ENCODE data around the gene DHH. TPM values are rescaled to one million over a fixed set of nuclear protein-coding genes. Genes with fewer than 3 reads are reported as not detected.

Gene DHH
- total RNA-seq, 1 donor from 2014 or later: 31.5 TPM

- H3K36me3 ChIP-seq: peaks cover 99 to 100% of the 10 kb centered on the region in 2 donors
- H3K4me3 ChIP-seq: no peak overlapping the region
- no peaks in the 10 kb centered on the region for H3K4me1 ChIP-seq
- H3K27me3 ChIP-seq: no peaks in the 10 kb centered on the region
- H3K9me3 ChIP-seq: no peaks in the 10 kb centered on the region
- peak; percentile 20 to 61 (median 48) for TF ChIP-seq CTCF (IDR thresholded peaks at IDR 0.05)
- H3K27ac ChIP-seq: no peak overlapping the region
- intact Hi-C loops (cut with DNase I): no loop called here
- DNase-seq (ENCODE audit: low spot score in 2 of 2): no peak
Measured at GRCh38 chr12:49043856-49044258, 50.7 kb downstream of the DHH start.

- intact Hi-C loops (cut with DNase I): no loop called here
- H3K36me3 ChIP-seq: peaks cover 99 to 100% of the 10 kb centered on the region in 2 donors
- H3K27ac ChIP-seq: no peak overlapping the region
- no peak for TF ChIP-seq CTCF (IDR thresholded peaks at IDR 0.05)
- DNase-seq (ENCODE audit: low spot score in 2 of 2): no peak
- H3K9me3 ChIP-seq: no peaks in the 10 kb centered on the region
- H3K4me1 ChIP-seq: no peaks in the 10 kb centered on the region
- no peak overlapping the region for H3K4me3 ChIP-seq
- H3K27me3 ChIP-seq: no peaks in the 10 kb centered on the region
Measured at GRCh38 chr12:49043241-49043640, 51.4 kb downstream of the DHH start.

- TF ChIP-seq CTCF (IDR thresholded peaks at IDR 0.05): no peak
- Histone ChIP-seq H3K27ac (no peak overlapping the region), H3K36me3 (peaks cover 99 to 100% of the 10 kb centered on the region in 2 donors), H3K4me1 (no peaks in the 10 kb centered on the region), H3K27me3 (no peaks in the 10 kb centered on the region), H3K9me3 (no peaks in the 10 kb centered on the region), H3K4me3 (no peak overlapping the region)
- intact Hi-C loops (cut with DNase I): no loop called here
- DNase-seq (ENCODE audit: low spot score in 2 of 2): no peak
Measured at GRCh38 chr12:49041881-49042484, 52.6 kb downstream of the DHH start.

GRCh38 chr12:49041036-49041880, 53.3 kb downstream of the DHH start:
- H3K4me1 ChIP-seq: no peaks in the 10 kb centered on the region
- H3K27ac ChIP-seq: no peak overlapping the region
- no peak for DNase-seq (ENCODE audit: low spot score in 2 of 2)
- intact Hi-C loops (cut with DNase I): no loop called here
- peaks cover 98 to 99% of the 10 kb centered on the region in 2 donors for H3K36me3 ChIP-seq
- no peaks in the 10 kb centered on the region for H3K27me3 ChIP-seq
- H3K4me3 ChIP-seq: no peak overlapping the region
- no peak for TF ChIP-seq CTCF (IDR thresholded peaks at IDR 0.05)
- H3K9me3 ChIP-seq: no peaks in the 10 kb centered on the region

- Histone ChIP-seq H3K9me3 (no peaks in the 10 kb centered on the region), H3K4me3 (no peak overlapping the region), H3K27me3 (no peaks in the 10 kb centered on the region), H3K27ac (no peak overlapping the region), H3K36me3 (peaks cover 95 to 96% of the 10 kb centered on the region in 2 donors), H3K4me1 (no peaks in the 10 kb centered on the region)
- no peak for TF ChIP-seq CTCF (IDR thresholded peaks at IDR 0.05)
- DNase-seq (ENCODE audit: low spot score in 2 of 2): no peak
- intact Hi-C loops (cut with DNase I): no loop called here
Measured at GRCh38 chr12:49040364-49040855, 54.2 kb downstream of the DHH start.

Measured in ascending aorta (tissue), 2 donors.